ENCODE measurements around the gene TMED1.

DNA sequence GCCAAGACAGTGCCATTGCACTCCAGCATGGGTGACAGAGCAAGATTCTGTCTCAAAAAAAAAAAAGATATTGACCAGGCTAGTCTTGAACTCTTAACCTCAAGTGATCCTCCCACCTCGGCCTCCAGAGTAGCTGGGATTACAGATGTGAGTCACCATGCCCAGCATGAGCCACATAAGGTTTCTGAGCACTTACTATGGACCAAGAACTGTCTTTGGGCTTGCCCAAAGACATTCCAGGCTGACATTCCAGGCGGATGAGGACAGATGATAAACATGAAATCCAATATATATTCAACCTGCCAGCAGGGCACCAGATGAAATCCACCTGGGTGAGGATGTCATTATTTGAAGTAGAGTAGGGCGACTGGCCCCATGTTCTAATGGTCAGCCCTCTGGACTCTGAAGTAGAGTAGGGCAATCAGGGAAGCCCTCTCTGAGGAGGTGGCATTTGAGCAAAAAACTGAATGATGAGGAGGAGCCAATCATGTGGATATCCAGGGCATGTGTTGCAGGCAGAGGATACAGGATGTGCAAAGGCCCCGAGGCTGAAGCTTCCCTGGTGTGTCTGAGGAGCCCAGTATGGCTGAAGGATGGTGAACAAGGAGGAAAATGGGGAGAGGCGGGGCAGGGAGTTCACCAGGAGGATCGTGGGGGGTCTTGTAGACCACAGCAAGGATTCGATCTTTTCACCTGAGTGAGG, 16.2 kb upstream of the TMED1 start:
- TF ChIP-seq RAD21 (IDR thresholded peaks at IDR 0.05; ENCODE audit: low read depth) (no peak), EZH2phosphoT487 (IDR thresholded peaks at IDR 0.05; ENCODE audit: borderline replicate concordance) (no peak), POLR2AphosphoS5 (IDR thresholded peaks at IDR 0.05; ENCODE audit: low read depth, low read length) (no peak), YY1 (IDR thresholded peaks at IDR 0.05; ENCODE audit: extremely low read depth, insufficient replicate concordance, low read depth, low read length) (no peak), EGR1 (IDR thresholded peaks at IDR 0.05; ENCODE audit: low read depth) (no peak)
- TF ChIP-seq, protein P1, sequence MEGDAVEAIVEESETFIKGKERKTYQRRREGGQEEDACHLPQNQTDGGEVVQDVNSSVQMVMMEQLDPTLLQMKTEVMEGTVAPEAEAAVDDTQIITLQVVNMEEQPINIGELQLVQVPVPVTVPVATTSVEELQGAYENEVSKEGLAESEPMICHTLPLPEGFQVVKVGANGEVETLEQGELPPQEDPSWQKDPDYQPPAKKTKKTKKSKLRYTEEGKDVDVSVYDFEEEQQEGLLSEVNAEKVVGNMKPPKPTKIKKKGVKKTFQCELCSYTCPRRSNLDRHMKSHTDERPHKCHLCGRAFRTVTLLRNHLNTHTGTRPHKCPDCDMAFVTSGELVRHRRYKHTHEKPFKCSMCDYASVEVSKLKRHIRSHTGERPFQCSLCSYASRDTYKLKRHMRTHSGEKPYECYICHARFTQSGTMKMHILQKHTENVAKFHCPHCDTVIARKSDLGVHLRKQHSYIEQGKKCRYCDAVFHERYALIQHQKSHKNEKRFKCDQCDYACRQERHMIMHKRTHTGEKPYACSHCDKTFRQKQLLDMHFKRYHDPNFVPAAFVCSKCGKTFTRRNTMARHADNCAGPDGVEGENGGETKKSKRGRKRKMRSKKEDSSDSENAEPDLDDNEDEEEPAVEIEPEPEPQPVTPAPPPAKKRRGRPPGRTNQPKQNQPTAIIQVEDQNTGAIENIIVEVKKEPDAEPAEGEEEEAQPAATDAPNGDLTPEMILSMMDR (IDR thresholded peaks at IDR 0.05 in 2 of 3, conservative IDR thresholded peaks at IDR 0.05 in 1 of 3; ENCODE audit: borderline replicate concordance in 1 of 3, insufficient read depth in 1 of 3, low read depth in 2 of 3, low read length in 2 of 3), result no peak
- TF ChIP-seq, protein P2, sequence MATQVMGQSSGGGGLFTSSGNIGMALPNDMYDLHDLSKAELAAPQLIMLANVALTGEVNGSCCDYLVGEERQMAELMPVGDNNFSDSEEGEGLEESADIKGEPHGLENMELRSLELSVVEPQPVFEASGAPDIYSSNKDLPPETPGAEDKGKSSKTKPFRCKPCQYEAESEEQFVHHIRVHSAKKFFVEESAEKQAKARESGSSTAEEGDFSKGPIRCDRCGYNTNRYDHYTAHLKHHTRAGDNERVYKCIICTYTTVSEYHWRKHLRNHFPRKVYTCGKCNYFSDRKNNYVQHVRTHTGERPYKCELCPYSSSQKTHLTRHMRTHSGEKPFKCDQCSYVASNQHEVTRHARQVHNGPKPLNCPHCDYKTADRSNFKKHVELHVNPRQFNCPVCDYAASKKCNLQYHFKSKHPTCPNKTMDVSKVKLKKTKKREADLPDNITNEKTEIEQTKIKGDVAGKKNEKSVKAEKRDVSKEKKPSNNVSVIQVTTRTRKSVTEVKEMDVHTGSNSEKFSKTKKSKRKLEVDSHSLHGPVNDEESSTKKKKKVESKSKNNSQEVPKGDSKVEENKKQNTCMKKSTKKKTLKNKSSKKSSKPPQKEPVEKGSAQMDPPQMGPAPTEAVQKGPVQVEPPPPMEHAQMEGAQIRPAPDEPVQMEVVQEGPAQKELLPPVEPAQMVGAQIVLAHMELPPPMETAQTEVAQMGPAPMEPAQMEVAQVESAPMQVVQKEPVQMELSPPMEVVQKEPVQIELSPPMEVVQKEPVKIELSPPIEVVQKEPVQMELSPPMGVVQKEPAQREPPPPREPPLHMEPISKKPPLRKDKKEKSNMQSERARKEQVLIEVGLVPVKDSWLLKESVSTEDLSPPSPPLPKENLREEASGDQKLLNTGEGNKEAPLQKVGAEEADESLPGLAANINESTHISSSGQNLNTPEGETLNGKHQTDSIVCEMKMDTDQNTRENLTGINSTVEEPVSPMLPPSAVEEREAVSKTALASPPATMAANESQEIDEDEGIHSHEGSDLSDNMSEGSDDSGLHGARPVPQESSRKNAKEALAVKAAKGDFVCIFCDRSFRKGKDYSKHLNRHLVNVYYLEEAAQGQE (IDR thresholded peaks at IDR 0.05; ENCODE audit: low read depth), result no peak
